Endodermal cell (in vitro differentiated cells): Measurements from ENCODE around the gene METTL24. TPM values are rescaled to one million over a fixed set of nuclear protein-coding genes. Genes with fewer than 3 reads are reported as not detected.
"Not testable (repeated sequence)": the region's sequence is repeated elsewhere in the genome, so short reads cannot be mapped to it uniquely, and the experiment has no call there.

ENCODE experiments used
- DNase-seq: peaks from one replicate; pipeline ENCODE4 v3.0.0-alpha.2; 2017
- H3K27ac ChIP-seq: 2 replicates; pipeline ENCODE4 v1.5.1; 2013; ENCODE audit warnings: mild to moderate bottlenecking, low read depth, low read length, moderate library complexity
- H3K27me3 ChIP-seq: 2 replicates; pipeline ENCODE4 v1.6.1; 2013; ENCODE audit warnings: mild to moderate bottlenecking, low read length, moderate library complexity; ENCODE audit not compliant: insufficient read depth, control insufficient read depth, poor library complexity, severe bottlenecking
- H3K36me3 ChIP-seq: 2 replicates; pipeline ENCODE4 v1.7.0; 2013; ENCODE audit warnings: mild to moderate bottlenecking, low read length, moderate library complexity; ENCODE audit not compliant: control insufficient read depth, insufficient read depth
- H3K4me1 ChIP-seq: one replicate; pipeline ENCODE4 v1.7.0; 2013; ENCODE audit warnings: low read length; ENCODE audit not compliant: control insufficient read depth, insufficient read depth
- H3K4me3 ChIP-seq: 2 replicates; pipeline ENCODE4 v1.5.1; 2013; ENCODE audit warnings: mild to moderate bottlenecking, low read length, moderate library complexity
- H3K9ac ChIP-seq: 2 replicates; pipeline ENCODE4 v1.6.1; 2013; ENCODE audit warnings: mild to moderate bottlenecking, low read length, moderate library complexity; ENCODE audit not compliant: poor library complexity, severe bottlenecking; ENCODE audit errors: extremely low read depth
- H3K9me3 ChIP-seq: 2 replicates; pipeline ENCODE4 v1.6.1; 2013; ENCODE audit warnings: mild to moderate bottlenecking, low read length, moderate library complexity; ENCODE audit not compliant: control insufficient read depth
- H3K27ac Mint-ChIP-seq: 2 replicates; pipeline ENCODE4 v1.8.0; 2020; ENCODE audit warnings: mixed read lengths
- H3K27me3 Mint-ChIP-seq: 2 replicates; pipeline ENCODE4 v1.8.0; 2021; ENCODE audit warnings: mild to moderate bottlenecking, mixed read lengths; ENCODE audit not compliant: insufficient read depth
- H3K36me3 Mint-ChIP-seq: 2 replicates; pipeline ENCODE4 v1.8.0; 2020; ENCODE audit warnings: low read depth, mixed read lengths
- H3K4me1 Mint-ChIP-seq: 2 replicates; pipeline ENCODE4 v1.8.0; 2020; ENCODE audit warnings: mixed read lengths
- H3K4me3 Mint-ChIP-seq: 2 replicates; pipeline ENCODE4 v1.8.0; 2020; ENCODE audit warnings: mild to moderate bottlenecking, moderate library complexity, mixed read lengths
- H3K9me3 Mint-ChIP-seq: 2 replicates; pipeline ENCODE4 v1.8.0; 2020; ENCODE audit warnings: mild to moderate bottlenecking, mixed read lengths
- WGBS, 2 experiments: methylation state at CpG; one replicate each; pipeline versions ENCODE4 v1.1.5 to v1.1.7; 2013; ENCODE audit warnings: missing lambda C conversion rate in 2 of 2, mixed read lengths in 1 of 2; ENCODE audit not compliant: insufficient coverage in 1 of 2, insufficient read length in 1 of 2; 5-methylcytosine and 5-hydroxymethylcytosine counted together
- total RNA-seq, 2 donors: library from RNA; stranded (reverse); fragmentation: NEBNext Ultra II Directional in 1 of 2; extraction: Animal tissue kit (Norgen Biotek cat#: 25700) in 1 of 2; gene quantifications; 2 replicates in 1 of 2; 3 replicates in 1 of 2; pipeline ENCODE4 v1.2.1, GENCODE V29; 2021
- TF ChIP-seq, protein P1 (sequence below): fragments of 200-600 bp; sonication (generic); conservative IDR thresholded peaks from 2 replicates; pipeline ENCODE4 v1.5.0; 2021; ENCODE audit warnings: antibody characterized with exemption, mild to moderate bottlenecking

The METTL24 gene
- total RNA-seq, 2 donors from 2014 or later, result 0.24 to 1.3 TPM

DNA sequence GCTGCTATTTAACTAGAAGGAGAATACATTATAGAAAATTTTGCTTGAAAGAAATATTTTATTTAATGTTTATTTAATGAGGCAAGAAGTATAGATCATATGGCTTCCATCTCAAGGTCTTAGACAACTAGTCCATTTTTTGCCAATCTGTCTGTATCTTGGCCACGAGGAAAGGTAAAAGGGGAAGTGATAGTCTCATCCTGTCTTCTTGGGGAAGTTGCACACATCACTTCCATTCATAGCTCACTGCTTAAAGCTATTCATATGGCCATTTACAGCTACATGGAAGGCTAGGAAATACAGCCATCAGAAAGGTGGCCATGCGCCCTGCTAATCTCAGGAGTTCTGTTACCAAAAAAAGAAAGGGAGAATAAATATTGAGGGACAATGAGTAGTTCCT, 50.8 kb downstream of the METTL24 start:
- TF ChIP-seq, protein P1, sequence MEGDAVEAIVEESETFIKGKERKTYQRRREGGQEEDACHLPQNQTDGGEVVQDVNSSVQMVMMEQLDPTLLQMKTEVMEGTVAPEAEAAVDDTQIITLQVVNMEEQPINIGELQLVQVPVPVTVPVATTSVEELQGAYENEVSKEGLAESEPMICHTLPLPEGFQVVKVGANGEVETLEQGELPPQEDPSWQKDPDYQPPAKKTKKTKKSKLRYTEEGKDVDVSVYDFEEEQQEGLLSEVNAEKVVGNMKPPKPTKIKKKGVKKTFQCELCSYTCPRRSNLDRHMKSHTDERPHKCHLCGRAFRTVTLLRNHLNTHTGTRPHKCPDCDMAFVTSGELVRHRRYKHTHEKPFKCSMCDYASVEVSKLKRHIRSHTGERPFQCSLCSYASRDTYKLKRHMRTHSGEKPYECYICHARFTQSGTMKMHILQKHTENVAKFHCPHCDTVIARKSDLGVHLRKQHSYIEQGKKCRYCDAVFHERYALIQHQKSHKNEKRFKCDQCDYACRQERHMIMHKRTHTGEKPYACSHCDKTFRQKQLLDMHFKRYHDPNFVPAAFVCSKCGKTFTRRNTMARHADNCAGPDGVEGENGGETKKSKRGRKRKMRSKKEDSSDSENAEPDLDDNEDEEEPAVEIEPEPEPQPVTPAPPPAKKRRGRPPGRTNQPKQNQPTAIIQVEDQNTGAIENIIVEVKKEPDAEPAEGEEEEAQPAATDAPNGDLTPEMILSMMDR, result no peak
- no peaks in the 10 kb centered on the region for H3K27me3 ChIP-seq
- no peak overlapping the region for H3K27ac ChIP-seq
- peaks cover 4% of the 10 kb centered on the region for H3K9me3 ChIP-seq
- Mint-ChIP-seq H3K27ac (no peak overlapping the region), H3K36me3 (no peaks in the 10 kb centered on the region), H3K4me1 (peaks cover 5% of the 10 kb centered on the region), H3K9me3 (peaks cover 10% of the 10 kb centered on the region), H3K27me3 (no peaks in the 10 kb centered on the region), H3K4me3 (no peak overlapping the region)
- 79 to 94% methylated on average over 2 of the region's 2 CpGs for WGBS, 2 experiments
- H3K36me3 ChIP-seq, result no peaks in the 10 kb centered on the region
- no peak overlapping the region for H3K4me3 ChIP-seq
- H3K9ac ChIP-seq, result no peak overlapping the region
- no peak for DNase-seq
- H3K4me1 ChIP-seq, result no peaks in the 10 kb centered on the region

DNA sequence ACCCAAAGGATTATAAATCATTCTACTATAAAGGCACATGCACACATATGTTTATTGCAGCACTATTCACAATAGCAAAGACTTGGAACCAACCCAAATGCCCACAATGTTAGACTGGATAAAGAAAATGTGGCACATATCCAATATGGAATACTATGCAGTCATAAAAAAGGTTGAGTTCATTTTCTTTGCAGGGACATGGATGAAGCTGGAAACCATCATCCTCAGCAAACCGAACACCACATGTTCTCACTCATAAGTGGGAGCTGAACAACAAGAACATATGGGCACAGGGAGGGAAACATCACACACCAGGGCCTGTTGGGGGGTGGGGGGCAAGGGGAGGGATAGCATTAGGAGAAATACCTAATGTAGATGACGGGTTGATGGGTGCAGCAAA, 52.3 kb downstream of the METTL24 start:
- not testable (repeated sequence) for DNase-seq, H3K27ac ChIP-seq, H3K9ac ChIP-seq, H3K27me3 ChIP-seq, H3K36me3 ChIP-seq, H3K27ac Mint-ChIP-seq, H3K4me1 ChIP-seq, H3K4me3 ChIP-seq, H3K36me3 Mint-ChIP-seq, H3K9me3 ChIP-seq, H3K4me1 Mint-ChIP-seq, H3K4me3 Mint-ChIP-seq, H3K27me3 Mint-ChIP-seq
- peaks cover 10% of the 10 kb centered on the region for H3K9me3 Mint-ChIP-seq
- 94% methylated on average over 2 of the region's 2 CpGs; no CpG with 5 or more reads in 1 of the 2 experiments for WGBS, 2 experiments

DNA sequence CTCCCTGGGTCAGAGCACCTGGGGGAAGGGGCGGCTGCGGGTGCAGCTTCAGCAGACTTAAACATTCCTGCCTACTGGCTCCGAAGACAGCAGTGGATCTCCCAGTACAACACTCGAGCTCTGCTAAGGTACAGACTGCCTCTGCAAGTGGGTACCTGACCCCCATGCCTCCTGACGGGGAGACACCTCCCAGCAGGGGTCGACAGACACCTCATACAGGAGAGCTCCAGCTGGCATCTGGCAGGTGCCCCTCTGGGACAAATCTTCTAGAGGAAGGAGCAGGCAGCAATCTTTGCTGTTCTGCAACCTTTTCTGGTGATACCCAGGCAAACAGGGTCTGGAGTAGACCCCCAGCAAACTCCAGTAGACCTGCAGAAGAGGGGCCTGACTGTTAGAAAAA, 54.5 kb downstream of the METTL24 start:
- H3K27me3 ChIP-seq, H3K4me1 ChIP-seq, H3K4me3 ChIP-seq, H3K36me3 Mint-ChIP-seq, H3K4me1 Mint-ChIP-seq, H3K36me3 ChIP-seq, H3K4me3 Mint-ChIP-seq, H3K9ac ChIP-seq, DNase-seq, H3K27me3 Mint-ChIP-seq, H3K27ac Mint-ChIP-seq, H3K9me3 ChIP-seq, H3K27ac ChIP-seq, H3K9me3 Mint-ChIP-seq: not testable (repeated sequence)
- 88 to 96% methylated on average over 4 to 6 of the region's 6 CpGs for WGBS, 2 experiments

DNA sequence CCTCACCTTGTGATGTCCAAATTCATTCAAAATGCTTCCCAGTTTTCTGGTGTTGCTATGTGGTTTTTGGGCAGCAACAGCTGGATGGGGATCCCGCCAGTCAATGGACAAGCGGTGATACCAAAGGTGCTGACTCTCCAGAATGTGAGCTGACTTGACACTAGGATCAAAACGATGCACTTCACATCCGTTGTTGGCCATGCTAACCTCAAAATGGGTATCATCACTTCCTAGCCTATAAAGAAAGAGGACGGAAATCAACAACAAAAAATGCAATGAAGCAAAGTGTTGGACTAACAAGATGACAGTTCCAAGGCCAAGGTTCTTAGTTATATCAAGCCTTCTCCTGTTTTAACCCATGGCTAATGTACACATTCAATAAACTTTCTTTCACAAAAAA, 59.2 kb downstream of the METTL24 start:
- Histone ChIP-seq H3K9me3 (no peaks in the 10 kb centered on the region), H3K9ac (no peak overlapping the region), H3K4me3 (no peak overlapping the region), H3K4me1 (peaks cover 3% of the 10 kb centered on the region), H3K27me3 (no peaks in the 10 kb centered on the region), H3K27ac (no peak overlapping the region), H3K36me3 (no peaks in the 10 kb centered on the region)
- H3K36me3 Mint-ChIP-seq, result no peaks in the 10 kb centered on the region
- 92 to 100% methylated on average over 3 to 5 of the region's 5 CpGs for WGBS, 2 experiments
- TF ChIP-seq, protein P1, result no peak
- no peaks in the 10 kb centered on the region for H3K27me3 Mint-ChIP-seq
- no peak for DNase-seq
- no peak overlapping the region for H3K4me3 Mint-ChIP-seq
- H3K9me3 Mint-ChIP-seq, result peaks cover 2% of the 10 kb centered on the region
- no peak overlapping the region for H3K27ac Mint-ChIP-seq
- peaks cover 7% of the 10 kb centered on the region for H3K4me1 Mint-ChIP-seq
